Karpas-422 (cell line): ENCODE measurements around the gene DNAAF9. TPM values are rescaled to one million over a fixed set of nuclear protein-coding genes. Genes with fewer than 3 reads are reported as not detected.

Experiments
- DNase-seq: peaks from one replicate; pipeline ENCODE4 v3.0.0-alpha.2; 2015
- H2AFZ ChIP-seq: fragments of 200-600 bp; sonication (generic); 2 replicates; pipeline ENCODE4 v1.6.1; 2014; ENCODE audit warnings: antibody characterized with exemption, low read length, mixed read lengths
- H3K27ac ChIP-seq: fragments of 200-600 bp; sonication (generic); 2 replicates; pipeline ENCODE4 v1.5.1; 2014; ENCODE audit warnings: mild to moderate bottlenecking, low read length, moderate library complexity
- H3K27me3 ChIP-seq: fragments of 200-600 bp; sonication (generic); 2 replicates; pipeline ENCODE4 v1.6.1; 2014; ENCODE audit warnings: low read length, mixed read lengths
- H3K36me3 ChIP-seq: fragments of 200-600 bp; sonication (generic); 2 replicates; pipeline ENCODE4 v1.6.1; 2014; ENCODE audit warnings: low read length, mixed read lengths; ENCODE audit not compliant: insufficient read depth
- H3K4me1 ChIP-seq: fragments of 200-600 bp; sonication (generic); 2 replicates; pipeline ENCODE4 v1.6.1; 2014; ENCODE audit warnings: mild to moderate bottlenecking, low read length, mixed read lengths
- H3K4me2 ChIP-seq: fragments of 200-600 bp; sonication (generic); 2 replicates; pipeline ENCODE4 v1.6.1; 2014; ENCODE audit warnings: low read length, low read depth, mild to moderate bottlenecking; ENCODE audit not compliant: poor library complexity, severe bottlenecking
- H3K4me3 ChIP-seq: fragments of 200-600 bp; sonication (generic); 2 replicates; pipeline ENCODE4 v1.5.1; 2014; ENCODE audit warnings: mild to moderate bottlenecking, antibody characterized with exemption, low read length, mixed read lengths
- H3K79me2 ChIP-seq: fragments of 200-600 bp; sonication (generic); 2 replicates; pipeline ENCODE4 v1.6.1; 2014; ENCODE audit warnings: mild to moderate bottlenecking, low read length, mixed read lengths
- H3K9ac ChIP-seq: fragments of 200-600 bp; sonication (generic); 2 replicates; pipeline ENCODE4 v1.6.0; 2014; ENCODE audit warnings: low read length
- H3K9me2 ChIP-seq: fragments of 200-600 bp; sonication (generic), shearing (Covaris generic); replicated peaks from 2 replicates; pipeline ENCODE4 v1.6.0; 2014; ENCODE audit warnings: mild to moderate bottlenecking, low read length, moderate library complexity; ENCODE audit not compliant: insufficient read depth
- H3K9me3 ChIP-seq: fragments of 300-700, 200-600 bp; sonication (generic); 2 replicates; pipeline ENCODE4 v1.6.1; 2014; ENCODE audit warnings: low read length, mixed read lengths
- H4K20me1 ChIP-seq: fragments of 200-600 bp; sonication (generic); 2 replicates; pipeline ENCODE4 v1.6.1; 2014; ENCODE audit warnings: mild to moderate bottlenecking, antibody characterized with exemption, low read length, low read depth; ENCODE audit not compliant: insufficient read depth
- total RNA-seq: library from RNA; depleted of rRNA; stranded (reverse); fragments of >200 nt; shearing (Covaris generic); gene quantifications from 2 replicates; pipeline ENCODE4 v1.2.3, GENCODE V29; 2014; ENCODE audit warnings: low replicate concordance; rRNA removed

DNAAF9 gene
- not detected in 2 replicates for total RNA-seq

DNA sequence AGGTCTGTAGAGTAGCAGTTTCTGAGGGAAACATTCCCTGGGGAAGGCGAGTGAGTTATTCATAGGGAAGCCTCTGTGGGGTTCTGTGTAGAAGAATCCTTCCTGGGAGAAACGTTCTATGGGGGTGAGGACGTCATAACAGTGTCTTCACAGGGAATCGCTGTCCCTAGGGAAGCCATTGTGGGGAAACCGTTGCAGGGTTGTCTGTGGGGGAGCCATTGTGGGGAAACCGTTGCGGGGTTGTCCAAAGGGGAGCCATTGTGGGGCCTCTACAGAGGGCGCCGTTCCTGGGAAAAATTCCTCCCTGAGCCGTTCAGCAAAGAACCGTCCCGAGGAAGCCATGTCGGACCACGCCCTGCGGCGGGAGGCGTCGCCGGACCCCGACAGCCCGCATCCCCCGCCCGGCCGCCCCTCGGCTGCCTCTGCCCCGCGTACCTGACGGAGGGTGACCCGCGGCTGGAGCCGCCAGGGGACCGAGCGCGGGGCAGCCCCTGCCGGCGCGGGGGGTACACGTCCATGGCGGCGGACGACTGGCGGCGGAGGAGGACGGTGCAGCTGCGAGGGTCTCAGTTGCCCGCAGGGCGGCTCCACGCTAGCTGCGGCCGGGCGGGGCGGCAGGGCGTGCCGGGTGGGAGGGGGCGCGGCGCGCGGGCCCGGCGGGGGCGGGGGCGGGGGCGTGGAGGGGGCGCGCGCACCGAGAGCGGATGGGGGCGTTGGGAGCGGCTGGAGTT is at the start of gene DNAAF9:
Gene DNAAF9, minus strand, starts transcription at position 630 of the 731 bp plus-strand sequence. Its CDS starts 112 bp downstream, at position 518.
- H3K9me3 ChIP-seq: no peaks in the 10 kb centered on the region; the same call in 1 of the 2 replicates
- H4K20me1 ChIP-seq: no peaks in the 10 kb centered on the region
- no peak within 1 kb of the TSS for H3K27ac ChIP-seq
- H3K4me1 ChIP-seq: no peaks in the 10 kb centered on the region
- H3K27me3 ChIP-seq: no peaks in the 10 kb centered on the region; the same call in 1 of the 2 replicates
- H3K36me3 ChIP-seq: no peaks in the 10 kb centered on the region
- no peaks in the 10 kb centered on the region for H3K9me2 ChIP-seq
- H3K9ac ChIP-seq: no peak within 1 kb of the TSS
- H3K4me3 ChIP-seq: no peak within 1 kb of the TSS
- H3K79me2 ChIP-seq: no peaks in the 10 kb centered on the region
- peak within 1 kb of the TSS; percentile 26 for H3K4me2 ChIP-seq
- no peak within 1 kb of the TSS for H2AFZ ChIP-seq
- no peak for DNase-seq

DNA sequence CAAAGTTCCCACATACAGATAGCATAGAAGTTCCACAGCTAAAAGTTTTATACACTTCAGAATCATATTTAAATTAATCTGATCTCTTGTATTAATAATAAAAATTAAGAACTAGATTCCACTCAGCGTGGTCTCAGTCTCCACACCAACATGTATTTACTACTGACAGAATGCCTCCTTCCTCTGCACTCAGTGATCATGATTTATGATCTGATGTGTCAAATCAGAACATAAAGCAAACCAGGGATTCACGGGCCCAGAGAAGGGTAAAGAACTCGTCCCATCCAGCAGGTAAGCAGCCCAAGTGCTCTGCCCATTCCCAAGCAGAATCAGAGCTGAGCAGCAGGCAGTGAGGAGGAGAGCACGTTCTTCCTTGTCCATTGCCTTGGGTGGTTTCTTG is 49.2 kb upstream of the DNAAF9 start:
- no peak overlapping the region for H3K4me3 ChIP-seq
- H3K27ac ChIP-seq: no peak overlapping the region
- no peaks in the 10 kb centered on the region for H3K79me2 ChIP-seq
- no peaks in the 10 kb centered on the region for H3K36me3 ChIP-seq
- no peak for DNase-seq
- no peak overlapping the region for H3K9ac ChIP-seq
- no peaks in the 10 kb centered on the region for H3K9me2 ChIP-seq
- H3K4me1 ChIP-seq: no peaks in the 10 kb centered on the region
- H3K27me3 ChIP-seq: no peaks in the 10 kb centered on the region
- H3K9me3 ChIP-seq: no peaks in the 10 kb centered on the region
- H2AFZ ChIP-seq: no peak overlapping the region
- no peaks in the 10 kb centered on the region for H4K20me1 ChIP-seq
- H3K4me2 ChIP-seq: no peak overlapping the region

DNA sequence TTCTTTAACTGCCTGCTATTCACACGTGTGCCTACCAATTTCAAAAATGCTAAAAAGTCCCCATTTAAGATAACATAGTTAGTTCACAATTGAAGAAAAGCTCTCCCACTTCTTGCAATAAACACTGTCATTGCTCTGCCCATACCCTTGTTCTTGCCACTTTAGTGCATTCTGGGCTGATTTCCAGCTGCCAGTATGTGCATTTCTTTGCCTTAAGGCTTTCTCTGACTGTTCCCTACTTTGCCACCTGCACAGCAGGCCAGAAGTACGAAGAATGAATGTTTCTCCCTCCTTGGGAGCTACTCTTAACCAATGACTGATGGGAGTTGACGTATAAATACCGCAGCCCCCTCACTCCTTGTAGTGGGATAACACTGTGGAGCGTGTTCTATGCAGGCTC is 47.4 kb upstream of the DNAAF9 start:
- Histone ChIP-seq H3K27me3 (no peaks in the 10 kb centered on the region), H3K79me2 (no peaks in the 10 kb centered on the region), H3K9ac (no peak overlapping the region), H3K9me2 (no peaks in the 10 kb centered on the region), H3K27ac (no peak overlapping the region), H3K4me2 (no peak overlapping the region), H4K20me1 (no peaks in the 10 kb centered on the region), H2AFZ (no peak overlapping the region), H3K4me3 (no peak overlapping the region), H3K36me3 (no peaks in the 10 kb centered on the region), H3K9me3 (no peaks in the 10 kb centered on the region), H3K4me1 (no peaks in the 10 kb centered on the region)
- no peak for DNase-seq

DNA sequence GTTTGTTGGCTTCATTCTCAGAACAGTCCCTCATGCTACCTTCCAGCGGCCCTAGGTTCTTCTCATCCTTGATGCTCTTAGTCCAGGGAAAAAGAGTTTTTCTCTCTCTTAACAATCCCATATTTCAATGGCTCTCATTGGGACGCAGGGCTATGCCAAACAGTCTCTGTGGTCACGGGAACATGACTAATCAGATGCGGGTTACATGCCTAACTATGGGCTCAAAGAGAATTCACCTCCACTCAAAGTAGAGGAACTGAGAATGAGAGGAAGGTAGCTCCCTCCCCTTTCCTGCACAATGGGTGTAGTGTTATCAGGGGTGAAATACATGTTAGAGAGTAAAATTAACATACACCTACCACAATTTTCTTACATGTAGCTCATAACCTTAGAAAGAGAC is 45.2 kb upstream of the DNAAF9 start:
- Histone ChIP-seq H3K79me2 (no peaks in the 10 kb centered on the region), H3K9me2 (no peaks in the 10 kb centered on the region), H3K27ac (no peak overlapping the region), H2AFZ (no peak overlapping the region), H3K4me2 (no peak overlapping the region), H3K9ac (no peak overlapping the region), H3K27me3 (no peaks in the 10 kb centered on the region), H3K36me3 (no peaks in the 10 kb centered on the region), H3K9me3 (no peaks in the 10 kb centered on the region), H3K4me1 (no peaks in the 10 kb centered on the region), H3K4me3 (no peak overlapping the region), H4K20me1 (no peaks in the 10 kb centered on the region)
- DNase-seq: no peak

DNA sequence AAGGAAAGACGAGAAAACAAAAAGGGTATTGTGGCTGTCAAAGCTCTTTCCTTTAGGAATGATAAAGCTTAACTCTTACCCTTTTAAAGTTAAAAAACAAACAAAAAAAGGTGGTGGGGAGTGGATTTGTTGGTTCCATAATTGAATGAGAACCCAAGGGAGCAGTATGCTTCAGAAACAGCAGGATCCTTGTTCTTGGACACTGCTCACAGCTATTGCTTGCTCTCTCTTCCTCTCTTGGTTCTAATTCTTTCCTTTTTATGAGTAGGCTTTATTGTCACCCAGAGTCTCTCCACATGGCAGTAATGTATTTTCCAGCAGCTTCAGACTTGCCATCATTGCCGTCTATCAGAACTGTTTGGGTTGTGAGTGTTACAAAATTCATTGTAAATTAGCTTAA is 44.7 kb upstream of the DNAAF9 start:
- H3K79me2 ChIP-seq: no peaks in the 10 kb centered on the region
- H3K9ac ChIP-seq: no peak overlapping the region
- H3K36me3 ChIP-seq: no peaks in the 10 kb centered on the region
- H3K9me2 ChIP-seq: no peaks in the 10 kb centered on the region
- H3K9me3 ChIP-seq: no peaks in the 10 kb centered on the region
- DNase-seq: no peak
- no peak overlapping the region for H3K4me3 ChIP-seq
- no peak overlapping the region for H3K27ac ChIP-seq
- no peaks in the 10 kb centered on the region for H3K4me1 ChIP-seq
- no peaks in the 10 kb centered on the region for H3K27me3 ChIP-seq
- H4K20me1 ChIP-seq: no peaks in the 10 kb centered on the region
- no peak overlapping the region for H2AFZ ChIP-seq
- no peak overlapping the region for H3K4me2 ChIP-seq

DNA sequence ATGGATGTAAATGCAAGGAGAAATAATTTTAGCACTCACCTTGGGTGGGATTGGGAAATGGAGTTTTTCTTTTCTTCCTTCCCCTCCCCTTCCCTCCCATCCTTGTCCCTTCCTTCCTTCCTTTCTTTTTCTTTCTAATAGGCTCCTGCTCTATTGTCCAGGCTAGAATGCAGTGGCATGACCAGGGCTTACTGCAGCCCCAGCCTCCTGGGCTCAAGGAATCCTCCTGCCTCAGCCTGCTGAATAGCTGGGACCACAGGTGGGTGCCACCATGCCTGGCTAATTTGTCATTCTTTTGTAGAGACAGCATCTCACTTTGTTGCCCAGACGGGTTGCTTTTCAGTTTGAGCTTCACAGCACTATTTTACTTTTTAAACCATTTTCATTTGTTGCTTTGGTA is 41.9 kb upstream of the DNAAF9 start:
- no peaks in the 10 kb centered on the region for H3K27me3 ChIP-seq
- no peaks in the 10 kb centered on the region for H4K20me1 ChIP-seq
- no peak overlapping the region for H2AFZ ChIP-seq
- H3K36me3 ChIP-seq: no peaks in the 10 kb centered on the region
- no peaks in the 10 kb centered on the region for H3K9me3 ChIP-seq
- no peak overlapping the region for H3K9ac ChIP-seq
- H3K27ac ChIP-seq: no peak overlapping the region
- no peak for DNase-seq
- H3K9me2 ChIP-seq: no peaks in the 10 kb centered on the region
- H3K4me1 ChIP-seq: no peaks in the 10 kb centered on the region
- no peaks in the 10 kb centered on the region for H3K79me2 ChIP-seq
- no peak overlapping the region for H3K4me2 ChIP-seq
- H3K4me3 ChIP-seq: no peak overlapping the region

DNA sequence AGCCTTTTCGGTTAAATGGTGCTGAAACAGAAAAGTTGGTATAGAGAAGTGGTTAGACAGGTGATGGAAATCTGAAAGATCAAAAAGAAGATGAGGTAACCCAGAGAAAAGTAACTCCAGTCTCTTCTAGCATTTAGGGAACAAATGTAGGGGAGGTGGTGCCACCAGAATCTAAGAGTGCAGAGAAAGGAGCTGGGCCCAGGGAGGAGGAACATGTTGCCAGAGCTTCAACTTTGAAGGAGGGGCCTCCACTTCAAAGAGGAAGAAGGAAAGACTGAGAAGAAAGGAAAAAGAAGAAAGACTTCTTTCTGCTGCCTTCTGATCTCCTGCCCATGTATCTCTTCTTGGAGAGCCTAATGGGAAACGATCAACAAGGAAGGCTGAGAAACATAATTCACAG is 39.9 kb upstream of the DNAAF9 start:
- H3K9me3 ChIP-seq: no peaks in the 10 kb centered on the region
- no peak overlapping the region for H3K4me2 ChIP-seq
- H2AFZ ChIP-seq: no peak overlapping the region
- H3K27me3 ChIP-seq: no peaks in the 10 kb centered on the region
- no peaks in the 10 kb centered on the region for H3K9me2 ChIP-seq
- H3K9ac ChIP-seq: no peak overlapping the region
- H3K36me3 ChIP-seq: no peaks in the 10 kb centered on the region
- H3K27ac ChIP-seq: no peak overlapping the region
- H4K20me1 ChIP-seq: no peaks in the 10 kb centered on the region
- H3K4me1 ChIP-seq: no peaks in the 10 kb centered on the region
- H3K79me2 ChIP-seq: no peaks in the 10 kb centered on the region
- H3K4me3 ChIP-seq: no peak overlapping the region
- no peak for DNase-seq

DNA sequence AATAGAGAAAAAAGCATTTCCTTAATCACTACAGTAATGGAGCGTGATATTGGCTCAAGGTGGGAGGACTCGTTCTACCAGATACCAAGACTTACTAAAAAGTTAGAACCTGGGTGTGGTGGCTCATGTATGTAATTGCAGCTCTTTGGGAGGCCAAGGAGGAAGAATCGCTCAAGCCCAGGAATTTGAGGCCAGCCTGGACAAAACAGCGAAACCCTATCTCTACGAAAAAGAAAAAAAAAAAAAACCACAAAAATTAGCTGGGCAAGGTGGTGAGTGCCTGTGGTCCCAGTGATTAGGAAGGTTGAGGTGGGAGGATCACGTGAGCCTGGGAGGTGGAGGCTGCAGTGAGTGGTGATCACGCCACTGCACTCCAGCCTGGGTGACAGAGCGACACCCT is 39.3 kb upstream of the DNAAF9 start:
- H3K9me2 ChIP-seq: no peaks in the 10 kb centered on the region
- no peak overlapping the region for H3K4me3 ChIP-seq
- no peak for DNase-seq
- no peaks in the 10 kb centered on the region for H3K9me3 ChIP-seq
- H3K4me2 ChIP-seq: no peak overlapping the region
- H3K36me3 ChIP-seq: no peaks in the 10 kb centered on the region
- H3K27me3 ChIP-seq: no peaks in the 10 kb centered on the region
- H4K20me1 ChIP-seq: no peaks in the 10 kb centered on the region
- H2AFZ ChIP-seq: no peak overlapping the region
- no peaks in the 10 kb centered on the region for H3K4me1 ChIP-seq
- no peaks in the 10 kb centered on the region for H3K79me2 ChIP-seq
- no peak overlapping the region for H3K27ac ChIP-seq
- H3K9ac ChIP-seq: no peak overlapping the region
